IMR-90 (cell line): ENCODE measurements around the gene NCOA3.

Experiments
- CTCF ChIP-seq: conservative IDR thresholded peaks from 2 replicates; pipeline ENCODE4 v1.5.1; 2012; ENCODE audit warnings: mild to moderate bottlenecking, low read depth, low read length, improper control_type of control experiment
- ELK1 ChIP-seq: fragments of 150-350 bp; IDR thresholded peaks from 2 replicates; pipeline ENCODE4 v1.6.1; 2016; ENCODE audit warnings: low read depth, mild to moderate bottlenecking, low read length, moderate library complexity, borderline replicate concordance
- FOS ChIP-seq: fragments of 150-350 bp; IDR thresholded peaks from 2 replicates; pipeline ENCODE4 v1.6.1; 2016; ENCODE audit warnings: low read depth, low read length
- MAFK ChIP-seq: IDR thresholded peaks from 2 replicates; pipeline ENCODE4 v1.6.1; 2012; ENCODE audit warnings: low read depth, low read length, improper control_type of control experiment
- MAZ ChIP-seq: IDR thresholded peaks from 2 replicates; pipeline ENCODE4 v1.6.1; 2012; ENCODE audit warnings: low read depth, mild to moderate bottlenecking, low read length, improper control_type of control experiment, moderate library complexity, borderline replicate concordance
- MXI1 ChIP-seq: IDR thresholded peaks from 2 replicates; pipeline ENCODE4 v1.6.1; 2012; ENCODE audit warnings: low read depth, mild to moderate bottlenecking, low read length, moderate library complexity, borderline replicate concordance
- POLR2A ChIP-seq: IDR thresholded peaks from 2 replicates; pipeline ENCODE4 v1.6.1; 2012; ENCODE audit warnings: mild to moderate bottlenecking, low read depth, low read length
- RAD21 ChIP-seq: IDR thresholded peaks from 2 replicates; pipeline ENCODE4 v1.6.1; 2012; ENCODE audit warnings: low read length, improper control_type of control experiment
- RFX5 ChIP-seq: IDR thresholded peaks from 2 replicates; pipeline ENCODE4 v1.8.0; 2012; ENCODE audit warnings: low read depth, mild to moderate bottlenecking, low read length, moderate library complexity

- TF ChIP-seq MAFK: no peak
- TF ChIP-seq CTCF: no peak
- TF ChIP-seq RAD21: no peak
- TF ChIP-seq POLR2A: no peak
- no peak for TF ChIP-seq RFX5
- no peak for TF ChIP-seq FOS
- no peak for TF ChIP-seq ELK1
- TF ChIP-seq MAZ: no peak
- no peak for TF ChIP-seq MXI1
Measured at GRCh38 chr20:47666304-47666703, 164.6 kb downstream of the NCOA3 start.
